Measurements from ENCODE around the gene SAMD14.

SAMD14 gene

GRCh38 chr17:50147841-50148225 lies 17.9 kb upstream of the SAMD14 start:
- no peak for DNase-seq

- DNase-seq = no peak
Measured at GRCh38 chr17:50146927-50147665, 17.1 kb upstream of the SAMD14 start.

GRCh38 chr17:50146230-50146926 lies 16.4 kb upstream of the SAMD14 start:
- no peak for DNase-seq

GRCh38 chr17:50145532-50146229 lies 15.7 kb upstream of the SAMD14 start:
- DNase-seq = no peak

GRCh38 chr17:50144845-50145531 lies 15.0 kb upstream of the SAMD14 start:
- no peak for DNase-seq

GRCh38 chr17:50144355-50144754 lies 14.4 kb upstream of the SAMD14 start:
- no peak for DNase-seq

- DNase-seq = no peak
Measured at GRCh38 chr17:50143461-50144176, 13.7 kb upstream of the SAMD14 start.

- no peak for DNase-seq
Measured at GRCh38 chr17:50141745-50142110, 11.8 kb upstream of the SAMD14 start.

GRCh38 chr17:50141026-50141744 lies 11.2 kb upstream of the SAMD14 start:
- no peak for DNase-seq

GRCh38 chr17:50139950-50140885 lies 10.3 kb upstream of the SAMD14 start:
- peak in 1 of 2 experiments; percentile 45 for DNase-seq

GRCh38 chr17:50139185-50139783 lies 9.3 kb upstream of the SAMD14 start:
- DNase-seq = no peak

- DNase-seq = no peak
Measured at GRCh38 chr17:50137042-50137441, 7.1 kb upstream of the SAMD14 start.

GRCh38 chr17:50136096-50136687 lies 6.2 kb upstream of the SAMD14 start:
- DNase-seq = no peak

- DNase-seq = no peak
Measured at GRCh38 chr17:50135316-50136095, 5.5 kb upstream of the SAMD14 start.

GRCh38 chr17:50134206-50135110 lies 4.5 kb upstream of the SAMD14 start:
- no peak for DNase-seq

GRCh38 chr17:50133769-50134099 lies 3.8 kb upstream of the SAMD14 start:
- DNase-seq = no peak

- no peak for DNase-seq
Measured at GRCh38 chr17:50133028-50133768, 3.2 kb upstream of the SAMD14 start.

Measured in SW 1271 (cell line).